HepG2 (cell line): ENCODE data around the gene ZBTB37. TPM values are rescaled to one million over a fixed set of nuclear protein-coding genes. Genes with fewer than 3 reads are reported as not detected.

Source experiments
- CHD2 ChIP-seq: IDR thresholded peaks from 2 replicates; pipeline ENCODE4 v1.6.1; 2011; ENCODE audit warnings: low read depth, low read length, improper control_type of control experiment
- HDAC6 ChIP-seq: fragments of 200-600 bp; sonication (generic); IDR thresholded peaks from 2 replicates; pipeline ENCODE4 v1.7.0; 2017; ENCODE audit warnings: mild to moderate bottlenecking, antibody characterized with exemption, low read length, low read depth
- PTBP1 ChIP-seq: fragments of 200-400 bp; formaldehyde crosslinking; IDR thresholded peaks from 2 replicates; pipeline ENCODE4 v1.6.1; 2018; ENCODE audit warnings: low read length, low read depth; ENCODE audit not compliant: poor library complexity, severe bottlenecking
- SMC3 ChIP-seq: IDR thresholded peaks from 2 replicates; pipeline ENCODE4 v1.6.1; 2011; ENCODE audit warnings: low read length, improper control_type of control experiment
- YEATS4 ChIP-seq: sonication (generic); formaldehyde crosslinking; IDR thresholded peaks from 2 replicates; pipeline ENCODE4 v1.4.0; 2020; ENCODE audit warnings: missing genetic modification reagents, borderline replicate concordance
- ZNF136 ChIP-seq: sonication (generic); formaldehyde crosslinking; IDR thresholded peaks from 2 replicates; pipeline ENCODE4 v1.8.1; 2022; ENCODE audit warnings: low read depth, mild to moderate bottlenecking, moderate library complexity, missing genetic modification reagents
- ZNF24 ChIP-seq: fragments of 450-650 bp; IDR thresholded peaks from 2 replicates; pipeline ENCODE4 v1.6.1; 2017; ENCODE audit warnings: antibody characterized with exemption, mild to moderate bottlenecking
- ZNF562 ChIP-seq: sonication (generic); formaldehyde crosslinking; IDR thresholded peaks from 2 replicates; pipeline ENCODE4 v1.8.0; 2022; ENCODE audit warnings: missing genetic modification reagents, borderline replicate concordance
- ZNF605 ChIP-seq: sonication (generic); formaldehyde crosslinking; IDR thresholded peaks from 2 replicates; pipeline ENCODE4 v1.8.0; 2022; ENCODE audit warnings: mild to moderate bottlenecking, missing genetic modification reagents
- polyA plus RNA-seq, 8 experiments: library from polyadenylated mRNA; depleted of rRNA in 3 of 8; stranded (reverse) in 7 of 8; unstranded in 1 of 8; fragments of >200 nt; fragmentation: Illumina TruSeq in 4 of 8; extraction: Trizol in 4 of 8; gene quantifications; 2 replicates each; pipeline versions ENCODE4 v1.2.1 to v1.2.3, GENCODE V29; 2011 to 2016; ENCODE audit warnings: low read depth in 4 of 8, missing spikeins in 1 of 8, mixed read lengths in 1 of 8; ENCODE audit not compliant: insufficient read depth in 1 of 8
- total RNA-seq, 5 experiments: library from RNA; depleted of rRNA; stranded (reverse); fragments of >200 nt; fragmentation: Illumina TruSeq; extraction: Trizol; gene quantifications; 2 replicates each; pipeline ENCODE4 v1.2.3, GENCODE V29; 2016; ENCODE audit warnings: low read depth in 1 of 5
- TF ChIP-seq, protein P1 (sequence below): sonication (generic); formaldehyde crosslinking; IDR thresholded peaks from 2 replicates; pipeline ENCODE4 v1.5.1; 2020; ENCODE audit warnings: mild to moderate bottlenecking, missing genetic modification reagents, moderate library complexity
- TF ChIP-seq, protein P2 (sequence below): sonication (generic); formaldehyde crosslinking; IDR thresholded peaks from 2 replicates; pipeline ENCODE4 v1.8.0; 2022; ENCODE audit warnings: mild to moderate bottlenecking, missing genetic modification reagents
- TF ChIP-seq, protein P3 (sequence below): sonication (generic); formaldehyde crosslinking; IDR thresholded peaks from 2 replicates; pipeline ENCODE4 v1.5.1; 2020; ENCODE audit warnings: missing genetic modification reagents, mild to moderate bottlenecking, borderline replicate concordance
- TF ChIP-seq, protein P4 (sequence below): sonication (generic); formaldehyde crosslinking; IDR thresholded peaks from 2 replicates; pipeline ENCODE4 v1.4.0; 2020; ENCODE audit warnings: missing genetic modification reagents
- TF ChIP-seq, protein P5 (sequence below): sonication (generic); formaldehyde crosslinking; conservative IDR thresholded peaks from 2 replicates; pipeline ENCODE4 v1.4.0; 2020; ENCODE audit warnings: mild to moderate bottlenecking, missing genetic modification reagents, moderate library complexity

ZBTB37 gene
- total and polyA plus RNA-seq, 2 of the 13 experiments (the other 11 are each of a cell fraction or from before 2014, with no cell fraction given), result 2.6 to 7.7 TPM

DNA sequence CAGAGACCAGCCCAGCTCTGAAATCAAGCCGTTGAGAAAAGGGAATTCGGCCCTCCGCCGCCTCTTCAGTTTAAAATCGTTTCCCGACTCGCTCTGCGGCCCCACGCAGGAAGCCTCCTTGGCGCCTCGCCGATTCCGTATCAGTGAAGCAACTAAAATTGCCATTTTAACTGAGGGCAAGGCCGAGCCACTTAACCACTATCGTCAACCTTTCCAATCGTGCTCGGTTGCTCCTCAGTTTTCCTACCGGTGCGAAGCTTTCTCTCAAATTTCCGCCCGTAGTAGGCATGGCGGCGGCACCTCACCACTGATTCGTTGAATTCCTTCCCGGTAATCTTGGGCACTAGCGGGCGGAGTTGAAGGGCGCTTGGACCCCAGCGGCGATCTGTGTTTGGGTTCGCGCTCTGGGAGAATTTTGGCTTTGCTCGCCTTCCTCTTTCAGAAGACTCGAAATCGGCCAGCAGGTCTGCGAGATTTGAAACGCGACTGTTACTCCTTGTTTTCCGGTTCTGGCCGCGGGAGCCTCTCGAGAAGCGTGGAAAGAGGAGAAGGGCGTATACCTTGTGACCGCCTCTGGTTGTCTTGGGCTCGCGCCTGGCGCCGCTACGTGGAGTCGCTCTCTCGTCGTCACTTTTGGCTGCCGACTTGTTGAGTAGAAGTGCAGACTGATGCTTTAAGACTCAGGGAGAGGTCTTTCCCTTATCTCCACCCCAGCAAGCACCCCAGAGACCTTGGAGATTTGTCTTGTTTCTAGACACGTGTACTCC is 43.7 kb upstream of the ZBTB37 start, which contains the start of the genes CENPL and DARS2 (continued):
- TF ChIP-seq, protein P1, sequence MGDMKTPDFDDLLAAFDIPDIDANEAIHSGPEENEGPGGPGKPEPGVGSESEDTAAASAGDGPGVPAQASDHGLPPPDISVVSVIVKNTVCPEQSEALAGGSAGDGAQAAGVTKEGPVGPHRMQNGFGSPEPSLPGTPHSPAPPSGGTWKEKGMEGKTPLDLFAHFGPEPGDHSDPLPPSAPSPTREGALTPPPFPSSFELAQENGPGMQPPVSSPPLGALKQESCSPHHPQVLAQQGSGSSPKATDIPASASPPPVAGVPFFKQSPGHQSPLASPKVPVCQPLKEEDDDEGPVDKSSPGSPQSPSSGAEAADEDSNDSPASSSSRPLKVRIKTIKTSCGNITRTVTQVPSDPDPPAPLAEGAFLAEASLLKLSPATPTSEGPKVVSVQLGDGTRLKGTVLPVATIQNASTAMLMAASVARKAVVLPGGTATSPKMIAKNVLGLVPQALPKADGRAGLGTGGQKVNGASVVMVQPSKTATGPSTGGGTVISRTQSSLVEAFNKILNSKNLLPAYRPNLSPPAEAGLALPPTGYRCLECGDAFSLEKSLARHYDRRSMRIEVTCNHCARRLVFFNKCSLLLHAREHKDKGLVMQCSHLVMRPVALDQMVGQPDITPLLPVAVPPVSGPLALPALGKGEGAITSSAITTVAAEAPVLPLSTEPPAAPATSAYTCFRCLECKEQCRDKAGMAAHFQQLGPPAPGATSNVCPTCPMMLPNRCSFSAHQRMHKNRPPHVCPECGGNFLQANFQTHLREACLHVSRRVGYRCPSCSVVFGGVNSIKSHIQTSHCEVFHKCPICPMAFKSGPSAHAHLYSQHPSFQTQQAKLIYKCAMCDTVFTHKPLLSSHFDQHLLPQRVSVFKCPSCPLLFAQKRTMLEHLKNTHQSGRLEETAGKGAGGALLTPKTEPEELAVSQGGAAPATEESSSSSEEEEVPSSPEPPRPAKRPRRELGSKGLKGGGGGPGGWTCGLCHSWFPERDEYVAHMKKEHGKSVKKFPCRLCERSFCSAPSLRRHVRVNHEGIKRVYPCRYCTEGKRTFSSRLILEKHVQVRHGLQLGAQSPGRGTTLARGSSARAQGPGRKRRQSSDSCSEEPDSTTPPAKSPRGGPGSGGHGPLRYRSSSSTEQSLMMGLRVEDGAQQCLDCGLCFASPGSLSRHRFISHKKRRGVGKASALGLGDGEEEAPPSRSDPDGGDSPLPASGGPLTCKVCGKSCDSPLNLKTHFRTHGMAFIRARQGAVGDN (CRISPR knock-in tag), result peak; percentile 76
- TF ChIP-seq SMC3 (no peak), ZNF605 (CRISPR knock-in tag) (no peak; the same call in none of the 2 replicates), ZNF562 (CRISPR knock-in tag) (no peak), PTBP1 (no peak), ZNF136 (CRISPR knock-in tag) (no peak), CHD2 (peak; percentile 51; the same call in 1 of the 2 replicates), HDAC6 (no peak), YEATS4 (CRISPR knock-in tag) (peak; percentile 77; the same call in 1 of the 2 replicates), ZNF24 (no peak)
- TF ChIP-seq, protein P2, sequence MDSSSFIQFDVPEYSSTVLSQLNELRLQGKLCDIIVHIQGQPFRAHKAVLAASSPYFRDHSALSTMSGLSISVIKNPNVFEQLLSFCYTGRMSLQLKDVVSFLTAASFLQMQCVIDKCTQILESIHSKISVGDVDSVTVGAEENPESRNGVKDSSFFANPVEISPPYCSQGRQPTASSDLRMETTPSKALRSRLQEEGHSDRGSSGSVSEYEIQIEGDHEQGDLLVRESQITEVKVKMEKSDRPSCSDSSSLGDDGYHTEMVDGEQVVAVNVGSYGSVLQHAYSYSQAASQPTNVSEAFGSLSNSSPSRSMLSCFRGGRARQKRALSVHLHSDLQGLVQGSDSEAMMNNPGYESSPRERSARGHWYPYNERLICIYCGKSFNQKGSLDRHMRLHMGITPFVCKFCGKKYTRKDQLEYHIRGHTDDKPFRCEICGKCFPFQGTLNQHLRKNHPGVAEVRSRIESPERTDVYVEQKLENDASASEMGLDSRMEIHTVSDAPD (CRISPR knock-in tag), result no peak; the same call in 1 of the 2 replicates
- TF ChIP-seq, protein P3, sequence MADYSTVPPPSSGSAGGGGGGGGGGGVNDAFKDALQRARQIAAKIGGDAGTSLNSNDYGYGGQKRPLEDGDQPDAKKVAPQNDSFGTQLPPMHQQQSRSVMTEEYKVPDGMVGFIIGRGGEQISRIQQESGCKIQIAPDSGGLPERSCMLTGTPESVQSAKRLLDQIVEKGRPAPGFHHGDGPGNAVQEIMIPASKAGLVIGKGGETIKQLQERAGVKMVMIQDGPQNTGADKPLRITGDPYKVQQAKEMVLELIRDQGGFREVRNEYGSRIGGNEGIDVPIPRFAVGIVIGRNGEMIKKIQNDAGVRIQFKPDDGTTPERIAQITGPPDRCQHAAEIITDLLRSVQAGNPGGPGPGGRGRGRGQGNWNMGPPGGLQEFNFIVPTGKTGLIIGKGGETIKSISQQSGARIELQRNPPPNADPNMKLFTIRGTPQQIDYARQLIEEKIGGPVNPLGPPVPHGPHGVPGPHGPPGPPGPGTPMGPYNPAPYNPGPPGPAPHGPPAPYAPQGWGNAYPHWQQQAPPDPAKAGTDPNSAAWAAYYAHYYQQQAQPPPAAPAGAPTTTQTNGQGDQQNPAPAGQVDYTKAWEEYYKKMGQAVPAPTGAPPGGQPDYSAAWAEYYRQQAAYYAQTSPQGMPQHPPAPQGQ (CRISPR knock-in tag), result no peak
- TF ChIP-seq, protein P4, sequence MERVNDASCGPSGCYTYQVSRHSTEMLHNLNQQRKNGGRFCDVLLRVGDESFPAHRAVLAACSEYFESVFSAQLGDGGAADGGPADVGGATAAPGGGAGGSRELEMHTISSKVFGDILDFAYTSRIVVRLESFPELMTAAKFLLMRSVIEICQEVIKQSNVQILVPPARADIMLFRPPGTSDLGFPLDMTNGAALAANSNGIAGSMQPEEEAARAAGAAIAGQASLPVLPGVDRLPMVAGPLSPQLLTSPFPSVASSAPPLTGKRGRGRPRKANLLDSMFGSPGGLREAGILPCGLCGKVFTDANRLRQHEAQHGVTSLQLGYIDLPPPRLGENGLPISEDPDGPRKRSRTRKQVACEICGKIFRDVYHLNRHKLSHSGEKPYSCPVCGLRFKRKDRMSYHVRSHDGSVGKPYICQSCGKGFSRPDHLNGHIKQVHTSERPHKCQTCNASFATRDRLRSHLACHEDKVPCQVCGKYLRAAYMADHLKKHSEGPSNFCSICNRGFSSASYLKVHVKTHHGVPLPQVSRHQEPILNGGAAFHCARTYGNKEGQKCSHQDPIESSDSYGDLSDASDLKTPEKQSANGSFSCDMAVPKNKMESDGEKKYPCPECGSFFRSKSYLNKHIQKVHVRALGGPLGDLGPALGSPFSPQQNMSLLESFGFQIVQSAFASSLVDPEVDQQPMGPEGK (CRISPR knock-in tag), result no peak
- TF ChIP-seq, protein P5, sequence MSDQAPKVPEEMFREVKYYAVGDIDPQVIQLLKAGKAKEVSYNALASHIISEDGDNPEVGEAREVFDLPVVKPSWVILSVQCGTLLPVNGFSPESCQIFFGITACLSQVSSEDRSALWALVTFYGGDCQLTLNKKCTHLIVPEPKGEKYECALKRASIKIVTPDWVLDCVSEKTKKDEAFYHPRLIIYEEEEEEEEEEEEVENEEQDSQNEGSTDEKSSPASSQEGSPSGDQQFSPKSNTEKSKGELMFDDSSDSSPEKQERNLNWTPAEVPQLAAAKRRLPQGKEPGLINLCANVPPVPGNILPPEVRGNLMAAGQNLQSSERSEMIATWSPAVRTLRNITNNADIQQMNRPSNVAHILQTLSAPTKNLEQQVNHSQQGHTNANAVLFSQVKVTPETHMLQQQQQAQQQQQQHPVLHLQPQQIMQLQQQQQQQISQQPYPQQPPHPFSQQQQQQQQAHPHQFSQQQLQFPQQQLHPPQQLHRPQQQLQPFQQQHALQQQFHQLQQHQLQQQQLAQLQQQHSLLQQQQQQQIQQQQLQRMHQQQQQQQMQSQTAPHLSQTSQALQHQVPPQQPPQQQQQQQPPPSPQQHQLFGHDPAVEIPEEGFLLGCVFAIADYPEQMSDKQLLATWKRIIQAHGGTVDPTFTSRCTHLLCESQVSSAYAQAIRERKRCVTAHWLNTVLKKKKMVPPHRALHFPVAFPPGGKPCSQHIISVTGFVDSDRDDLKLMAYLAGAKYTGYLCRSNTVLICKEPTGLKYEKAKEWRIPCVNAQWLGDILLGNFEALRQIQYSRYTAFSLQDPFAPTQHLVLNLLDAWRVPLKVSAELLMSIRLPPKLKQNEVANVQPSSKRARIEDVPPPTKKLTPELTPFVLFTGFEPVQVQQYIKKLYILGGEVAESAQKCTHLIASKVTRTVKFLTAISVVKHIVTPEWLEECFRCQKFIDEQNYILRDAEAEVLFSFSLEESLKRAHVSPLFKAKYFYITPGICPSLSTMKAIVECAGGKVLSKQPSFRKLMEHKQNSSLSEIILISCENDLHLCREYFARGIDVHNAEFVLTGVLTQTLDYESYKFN (CRISPR knock-in tag), result no peak; the same call in 1 of the 2 replicates
